Kidney capillary endothelial cell (primary cell): ENCODE results near the gene FBXO7.
"Not testable (repeated sequence)": the region's sequence is repeated elsewhere in the genome, so short reads cannot be mapped to it uniquely, and the experiment has no call there.

ENCODE experiments used
- DNase-seq: peaks from one replicate; pipeline ENCODE4 v3.0.0-alpha.2; 2018; ENCODE audit warnings: low spot score

Gene FBXO7

GRCh38 chr22:32474635-32475467 is at the start of gene FBXO7:
Gene FBXO7, plus strand, starts transcription at chr22:32474811. Its CDS starts 192 bp downstream, at chr22:32475003.
- peak; percentile 87 for DNase-seq

GRCh38 chr22:32426881-32427280 is 47.7 kb upstream of the FBXO7 start:
- no peak for DNase-seq

DNA sequence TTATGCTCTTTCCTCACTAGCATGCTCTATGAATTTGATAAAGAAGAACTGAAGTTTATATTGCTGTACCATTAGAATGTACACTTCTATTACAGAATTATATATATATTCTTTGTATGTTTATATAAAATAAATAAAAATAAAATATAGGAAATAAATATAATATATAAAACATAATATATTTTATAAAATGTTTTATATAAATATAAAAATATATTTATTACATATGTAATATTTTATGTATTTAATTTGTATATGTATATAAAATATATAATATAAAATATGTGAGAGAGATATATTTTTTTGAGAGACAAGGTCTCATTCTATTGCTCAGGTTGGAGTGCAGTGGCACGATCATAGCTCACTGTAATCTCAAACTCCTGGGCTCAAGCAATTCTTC is 44.3 kb upstream of the FBXO7 start:
- no peak for DNase-seq

DNA sequence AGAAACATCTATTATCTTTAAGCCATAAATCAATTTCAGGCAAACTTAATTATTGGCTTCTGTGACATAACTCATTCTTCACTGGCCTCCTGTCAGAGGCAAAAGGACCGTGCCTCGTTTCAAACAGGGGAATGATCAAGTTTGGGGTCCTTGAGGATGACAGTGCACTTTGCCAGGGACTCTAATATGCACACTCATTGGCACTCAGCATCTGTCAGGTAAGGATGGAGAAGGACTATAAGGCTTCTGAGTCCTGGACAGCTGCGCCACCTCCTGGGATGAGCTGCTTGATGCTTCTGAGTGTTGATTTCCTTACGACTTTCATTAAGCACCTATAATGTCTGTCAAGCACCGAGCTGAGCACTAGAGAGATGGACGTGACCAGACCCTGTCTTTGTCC is 30.5 kb upstream of the FBXO7 start:
- no peak for DNase-seq

- DNase-seq = peak; percentile 7
Observed at GRCh38 chr22:32446321-32446720, 28.3 kb upstream of the FBXO7 start.

DNA sequence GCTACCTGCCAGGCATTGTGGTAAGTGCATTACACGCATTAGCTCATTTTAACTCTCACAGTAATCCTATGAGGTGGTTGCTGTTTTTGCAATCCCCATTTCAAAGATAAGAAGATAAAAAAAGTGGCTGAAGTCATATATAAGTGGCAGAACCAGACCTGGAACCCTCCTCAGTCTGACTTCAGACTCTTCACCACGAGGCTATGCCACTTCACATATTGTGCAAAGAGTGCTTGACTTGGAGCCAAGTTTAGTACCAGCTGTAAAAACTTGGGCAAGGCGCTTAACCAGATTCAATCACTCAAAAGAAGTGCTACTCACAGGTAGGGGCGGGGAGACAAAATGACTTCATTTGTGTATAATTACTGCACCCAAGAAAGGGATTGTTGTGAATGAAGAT is 25.6 kb upstream of the FBXO7 start:
- DNase-seq = no peak

- no peak for DNase-seq
Observed at GRCh38 chr22:32457031-32457430, 17.6 kb upstream of the FBXO7 start.

DNA sequence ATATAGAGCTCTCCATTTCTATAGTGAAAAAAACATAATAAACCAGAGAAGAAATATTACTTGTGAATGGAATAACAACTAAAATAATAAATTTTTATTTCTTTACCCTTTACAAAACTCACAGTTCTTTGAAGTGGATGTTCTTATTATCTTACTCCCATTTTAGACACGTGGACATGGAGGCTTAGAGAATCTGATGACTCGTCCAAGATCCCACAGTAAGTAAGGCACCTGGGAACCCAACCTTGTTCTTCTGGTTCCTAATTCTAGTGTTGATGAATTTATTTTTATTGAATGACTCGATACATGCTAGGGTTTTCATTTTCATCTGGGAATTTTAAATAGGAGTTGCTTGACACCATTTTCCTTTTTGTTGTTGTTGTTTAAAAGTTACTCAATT is 12.2 kb upstream of the FBXO7 start:
- no peak for DNase-seq

DNA sequence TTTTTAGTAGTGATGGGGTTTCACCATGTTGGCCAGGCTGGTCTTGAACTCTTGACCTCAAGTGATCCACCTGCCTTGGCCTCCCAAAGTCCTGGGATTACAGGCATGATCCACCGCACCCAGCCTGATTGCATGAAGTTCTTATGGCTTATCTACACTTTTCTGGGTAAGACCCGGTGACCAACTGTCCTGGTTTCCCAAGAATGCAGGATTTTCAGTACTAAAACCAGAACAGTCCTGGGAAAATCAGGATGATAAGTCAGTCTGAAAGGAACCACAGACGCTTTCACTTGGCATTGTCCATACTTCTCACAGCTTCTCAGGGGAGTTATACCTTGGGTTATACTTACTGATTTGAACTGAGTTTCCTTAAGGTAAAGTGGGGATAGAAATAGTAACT is 8.9 kb upstream of the FBXO7 start:
- no peak for DNase-seq

DNA sequence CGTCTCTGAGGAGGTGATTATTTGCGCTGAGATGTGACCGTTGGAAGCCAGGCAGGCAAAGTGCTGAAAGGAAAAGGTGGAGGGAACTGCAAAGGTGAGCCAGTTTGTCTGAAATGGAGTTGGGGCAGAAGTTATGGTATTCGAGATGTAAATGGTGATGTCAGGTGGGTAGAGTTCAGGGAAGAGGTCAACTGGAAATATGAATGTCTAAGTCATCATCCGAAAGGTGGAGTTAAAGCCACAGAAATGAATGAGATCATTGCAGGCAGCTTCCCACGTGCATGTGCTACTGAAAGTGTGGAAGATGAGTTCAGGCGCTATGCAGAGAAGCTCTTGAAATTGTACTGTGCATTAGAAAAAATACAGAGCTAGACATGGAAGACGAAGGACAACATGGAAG is 8.1 kb upstream of the FBXO7 start:
- DNase-seq = no peak

DNA sequence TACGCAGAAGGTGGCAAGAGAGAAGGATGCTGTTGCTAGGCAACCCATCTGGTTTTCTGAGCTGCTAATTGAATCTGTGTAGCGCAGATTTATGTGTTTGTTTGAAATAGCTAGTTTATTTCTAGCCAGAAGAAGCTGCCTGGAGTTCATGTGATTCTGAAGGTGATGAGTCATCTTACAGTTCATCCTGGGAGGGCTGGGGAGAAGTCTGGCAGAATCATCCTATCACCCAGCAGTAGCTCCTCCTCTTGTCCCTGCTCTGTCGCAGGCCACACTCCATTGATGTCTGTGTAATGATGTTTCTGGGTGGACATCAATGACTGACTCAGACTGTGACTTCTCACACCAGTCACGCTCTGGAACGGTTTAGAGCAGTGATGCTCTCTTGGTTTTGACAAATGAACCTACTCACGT is 4.8 kb upstream of the FBXO7 start:
- peak; percentile 35 for DNase-seq

- DNase-seq = peak; percentile 66
Observed at GRCh38 chr22:32473388-32473952, 1.1 kb upstream of the FBXO7 start.

GRCh38 chr22:32475468-32476010 is 928 bp downstream of the FBXO7 start:
- no peak for DNase-seq

DNA sequence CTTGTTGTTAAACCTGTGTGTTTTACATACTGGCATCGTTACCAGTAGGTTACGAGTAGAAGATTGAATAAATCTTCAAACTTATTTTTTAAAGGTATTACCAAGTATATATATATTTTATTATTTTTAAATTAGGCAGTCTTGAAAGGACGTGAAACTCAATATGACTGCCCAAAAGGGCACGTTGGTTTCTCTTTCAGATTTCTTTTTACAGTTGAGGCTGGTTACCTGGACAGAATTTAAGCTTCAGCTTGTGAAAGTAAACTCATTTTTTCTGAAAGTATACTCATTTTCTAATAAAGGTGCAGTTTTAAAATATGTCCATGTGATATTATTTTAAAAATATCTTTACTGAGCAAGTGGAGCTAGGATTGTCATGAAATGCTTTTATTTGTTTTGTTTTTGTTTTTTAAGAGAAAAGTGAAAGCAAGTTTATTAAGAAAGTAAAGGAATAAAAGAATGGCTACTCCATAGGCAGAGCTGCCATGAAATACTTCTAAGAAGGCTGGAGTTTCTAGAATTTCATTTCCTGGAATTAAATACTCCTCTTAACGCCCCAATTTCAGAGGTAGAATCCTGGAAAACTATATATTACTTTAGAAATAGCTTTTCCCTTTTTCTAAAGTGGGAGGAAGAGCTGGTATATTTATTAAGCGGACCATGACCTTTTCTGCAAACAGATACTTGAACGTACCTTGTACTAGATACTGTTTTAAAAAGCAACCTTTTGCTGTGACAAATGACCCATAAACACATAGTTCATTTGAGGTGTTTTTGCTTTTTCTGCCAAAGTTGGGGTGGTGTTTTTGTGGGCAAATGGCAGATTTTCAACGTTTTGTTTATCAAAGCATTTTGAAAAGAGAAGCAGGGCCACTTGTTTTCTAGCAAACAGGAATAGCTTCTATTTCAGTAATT is 1.9 kb downstream of the FBXO7 start:
- DNase-seq = no peak

DNA sequence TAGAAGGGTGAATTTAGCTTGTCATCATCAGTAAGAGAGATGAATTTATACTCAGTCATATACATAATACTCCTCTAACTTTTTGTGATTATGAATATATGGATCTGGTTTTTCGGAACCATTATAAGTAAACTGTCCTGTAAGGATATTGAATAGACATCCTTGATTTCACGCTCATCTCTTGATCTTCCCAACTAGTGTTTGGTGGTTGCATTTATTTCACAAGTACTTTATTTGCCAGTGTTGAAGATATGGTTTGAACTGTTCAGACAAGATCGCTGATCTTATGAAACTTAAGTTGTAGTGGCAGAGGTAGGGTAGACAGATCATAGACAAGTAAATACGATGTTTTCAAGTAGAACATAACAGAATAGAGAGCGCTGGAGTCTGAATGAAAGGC is 3.0 kb downstream of the FBXO7 start:
- no peak for DNase-seq

GRCh38 chr22:32478552-32478951 is 3.9 kb downstream of the FBXO7 start:
- not testable (repeated sequence) for DNase-seq

DNA sequence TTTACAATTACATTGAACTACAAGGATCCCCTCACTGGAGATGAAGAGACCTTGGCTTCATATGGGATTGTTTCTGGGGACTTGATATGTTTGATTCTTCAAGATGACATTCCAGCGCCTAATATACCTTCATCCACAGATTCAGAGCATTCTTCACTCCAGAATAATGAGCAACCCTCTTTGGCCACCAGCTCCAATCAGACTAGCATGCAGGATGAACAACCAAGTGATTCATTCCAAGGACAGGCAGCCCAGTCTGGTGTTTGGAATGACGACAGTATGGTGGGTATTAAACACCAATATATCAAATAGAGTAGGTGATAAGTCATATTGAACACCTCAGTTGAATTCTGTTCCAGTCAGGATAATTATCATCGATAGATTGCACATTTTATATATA is 4.4 kb downstream of the FBXO7 start:
- no peak for DNase-seq

- no peak for DNase-seq
Observed at GRCh38 chr22:32480238-32480637, 5.6 kb downstream of the FBXO7 start.

- DNase-seq = no peak
Observed at GRCh38 chr22:32482708-32483107, 8.1 kb downstream of the FBXO7 start.

DNA sequence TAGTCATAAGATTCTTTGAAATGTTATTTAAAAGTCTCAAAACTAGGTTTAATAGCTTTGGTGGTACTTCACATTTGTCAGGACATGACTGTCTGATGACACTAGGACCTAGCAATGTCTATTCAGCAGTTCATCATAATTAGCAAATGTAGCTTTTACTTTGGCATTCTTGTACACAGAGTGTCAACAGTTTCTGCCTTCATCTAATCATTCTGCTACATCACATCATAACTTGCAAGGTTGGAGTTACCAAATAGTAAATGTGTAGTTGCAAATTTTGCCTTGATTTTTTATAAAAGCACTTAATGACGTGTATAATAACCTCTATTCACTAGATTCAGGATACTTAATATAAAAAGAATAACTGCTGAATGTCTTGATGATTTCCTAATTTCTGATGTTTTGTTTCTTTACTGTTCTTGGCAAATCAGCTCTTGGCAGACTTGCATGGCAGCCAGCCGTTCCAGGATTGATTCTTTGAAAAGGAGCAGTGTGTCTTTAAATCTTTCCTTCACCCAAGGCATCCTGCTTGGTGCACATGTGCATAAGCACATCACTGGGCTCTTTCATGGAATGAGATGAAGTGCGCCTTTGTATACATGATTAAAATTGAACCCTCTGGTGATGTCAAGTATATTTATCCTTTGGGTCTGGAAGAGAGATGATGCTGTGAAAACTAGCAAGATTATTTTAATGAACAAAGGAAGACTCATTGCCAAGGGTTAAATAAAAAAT is 12.2 kb downstream of the FBXO7 start:
- no peak for DNase-seq

DNA sequence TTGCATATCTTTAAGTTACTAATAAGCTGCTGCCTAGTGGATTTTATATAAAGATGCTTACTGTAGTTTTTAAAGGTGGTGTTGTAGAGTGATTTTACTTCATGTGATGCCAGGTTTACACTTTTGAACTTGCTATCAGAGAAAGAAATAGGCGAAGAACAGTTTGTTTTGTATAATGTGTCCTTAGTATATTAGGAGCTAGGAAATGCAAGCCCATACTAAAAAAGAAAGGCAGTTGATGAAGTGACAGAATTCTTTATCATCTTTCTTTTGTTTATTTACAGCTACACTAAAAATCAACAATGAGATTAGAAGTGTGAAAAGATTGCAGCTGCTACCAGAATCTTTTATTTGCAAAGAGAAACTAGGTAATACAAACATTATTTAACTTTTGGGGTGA is 12.8 kb downstream of the FBXO7 start:
- no peak for DNase-seq

- DNase-seq = no peak
Observed at GRCh38 chr22:32489377-32489776, 14.8 kb downstream of the FBXO7 start.
